ENCODE results near the gene C1QL4.
"Not testable (repeated sequence)": the region's sequence is repeated elsewhere in the genome, so short reads cannot be mapped to it uniquely, and the experiment has no call there.

DNA sequence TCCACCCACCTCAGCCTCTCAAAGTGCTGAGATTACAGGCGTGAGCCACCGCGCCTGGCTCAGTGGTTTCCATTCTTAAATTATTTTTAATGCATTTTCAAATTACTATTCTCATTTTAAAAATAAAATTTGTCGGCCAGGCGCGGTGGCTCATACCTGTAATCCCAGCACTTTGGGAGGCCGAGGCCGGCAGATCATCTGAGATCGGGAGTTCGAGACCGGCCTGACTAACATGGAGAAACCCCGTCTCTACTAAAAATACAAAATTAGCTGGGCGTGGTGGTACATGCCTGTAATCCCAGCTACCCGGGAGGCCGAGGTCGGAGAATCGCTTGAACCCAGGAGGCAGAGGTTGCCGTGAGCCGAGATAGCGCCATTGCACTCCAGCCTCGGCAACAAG lies 3.2 kb downstream of the C1QL4 start:
- TF ChIP-seq POLR2A (IDR thresholded peaks at IDR 0.05; ENCODE audit: low read length); GATA1 (IDR thresholded peaks at IDR 0.05; ENCODE audit: low read depth, low read length): not testable (repeated sequence)

Measured in erythroblast (primary cell).